Stimulated activated CD4-positive, alpha-beta T cell treated with anti-CD3 and anti-CD28 coated beads, Interleukin-1b, Interleukin-23, amount 100 ng/mL, for 48 hours (primary cell): ENCODE measurements around the gene NGDN.
A peak's percentile ranks its signal among the peaks of the same experiment; 100 is the strongest.
"Not testable (repeated sequence)": the region's sequence is repeated elsewhere in the genome, so short reads cannot be mapped to it uniquely, and the experiment has no call there.

Experiments
- DNase-seq: peaks from one replicate; pipeline ENCODE4 v3.0.0-alpha.2; 2020

NGDN gene, protein sequence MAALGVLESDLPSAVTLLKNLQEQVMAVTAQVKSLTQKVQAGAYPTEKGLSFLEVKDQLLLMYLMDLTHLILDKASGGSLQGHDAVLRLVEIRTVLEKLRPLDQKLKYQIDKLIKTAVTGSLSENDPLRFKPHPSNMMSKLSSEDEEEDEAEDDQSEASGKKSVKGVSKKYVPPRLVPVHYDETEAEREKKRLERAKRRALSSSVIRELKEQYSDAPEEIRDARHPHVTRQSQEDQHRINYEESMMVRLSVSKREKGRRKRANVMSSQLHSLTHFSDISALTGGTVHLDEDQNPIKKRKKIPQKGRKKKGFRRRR

DNA sequence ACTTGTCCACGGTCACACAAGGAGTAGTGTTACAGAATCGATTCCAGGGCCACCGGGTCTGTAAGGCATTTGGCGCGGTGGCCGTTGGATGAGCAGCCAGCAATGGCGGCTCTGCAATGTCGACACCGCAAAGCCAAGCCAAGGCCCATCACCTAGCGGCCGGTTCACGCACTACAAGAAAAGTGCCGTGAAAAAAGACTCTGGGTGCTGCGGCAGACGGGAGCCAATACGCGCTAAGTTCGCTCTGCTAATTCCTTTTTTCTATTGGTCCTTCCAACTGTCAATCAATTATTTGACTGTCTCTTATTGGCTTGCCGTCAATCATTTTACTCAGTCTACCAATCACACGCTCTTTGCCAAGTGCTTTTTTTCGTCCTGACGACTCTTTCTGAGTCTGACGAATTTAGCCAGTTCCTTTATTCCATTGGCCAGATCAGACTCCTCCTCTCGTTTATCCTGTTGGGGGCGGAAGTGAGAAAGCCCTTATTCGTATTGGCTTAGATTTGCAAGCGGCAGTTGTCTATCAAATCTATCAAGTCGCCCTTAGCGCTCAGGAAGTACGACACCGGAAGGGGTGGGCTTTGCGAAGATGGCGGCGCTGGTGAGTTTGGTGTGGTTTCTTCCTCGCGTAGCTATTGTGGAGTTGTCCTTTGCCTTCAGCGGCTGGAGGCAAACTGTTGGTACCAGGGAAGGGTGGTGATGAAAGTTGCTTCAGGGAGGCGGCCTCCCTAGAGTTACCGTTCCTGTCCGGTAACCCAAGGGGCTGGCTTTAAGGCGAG lies at the start of gene NGDN:
Gene NGDN, plus strand, starts transcription at position 577 of the 779 bp plus-strand sequence. Its CDS starts 13 bp downstream, at position 590.
- DNase-seq = peak; percentile 94

DNA sequence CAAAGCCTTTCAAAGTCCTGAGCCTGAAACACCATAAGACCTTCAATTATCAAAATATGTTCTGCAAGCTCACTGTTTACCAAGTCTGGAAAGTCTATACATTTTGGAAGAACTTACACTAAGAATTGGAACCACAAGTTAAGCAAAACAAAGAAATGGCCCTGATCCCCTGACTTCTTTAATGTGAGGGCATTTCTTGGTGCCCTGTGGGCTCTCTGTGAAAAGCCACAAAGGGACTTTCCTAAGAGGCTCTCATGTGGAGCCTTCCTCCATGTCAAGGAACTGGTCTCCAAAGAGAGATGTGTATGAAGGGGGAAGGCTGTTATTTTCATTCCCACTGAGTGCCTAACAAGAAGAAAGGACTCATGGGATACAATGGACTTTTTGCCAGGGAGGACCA lies 47.9 kb upstream of the NGDN start:
- no peak for DNase-seq

DNA sequence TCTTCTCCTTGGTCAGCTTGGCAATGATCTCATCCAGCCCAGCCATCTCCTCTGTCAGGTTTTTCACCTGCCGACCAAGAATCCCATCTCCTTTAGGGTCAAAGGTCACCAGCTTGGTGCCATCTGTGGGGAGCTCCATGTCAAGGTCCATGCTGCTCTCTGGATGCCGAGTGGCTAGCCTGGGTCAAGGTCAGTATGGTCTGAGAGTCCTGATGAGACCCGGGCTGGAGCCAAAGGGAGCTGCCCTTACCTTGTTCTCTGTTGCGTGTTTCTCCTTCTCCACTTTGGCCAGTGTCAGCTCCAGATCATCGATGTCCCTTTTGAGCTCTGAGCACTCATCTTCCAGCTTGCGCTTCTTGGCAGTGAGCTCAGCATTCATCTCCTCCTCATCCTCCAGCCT lies 45.8 kb upstream of the NGDN start:
- no peak for DNase-seq

DNA sequence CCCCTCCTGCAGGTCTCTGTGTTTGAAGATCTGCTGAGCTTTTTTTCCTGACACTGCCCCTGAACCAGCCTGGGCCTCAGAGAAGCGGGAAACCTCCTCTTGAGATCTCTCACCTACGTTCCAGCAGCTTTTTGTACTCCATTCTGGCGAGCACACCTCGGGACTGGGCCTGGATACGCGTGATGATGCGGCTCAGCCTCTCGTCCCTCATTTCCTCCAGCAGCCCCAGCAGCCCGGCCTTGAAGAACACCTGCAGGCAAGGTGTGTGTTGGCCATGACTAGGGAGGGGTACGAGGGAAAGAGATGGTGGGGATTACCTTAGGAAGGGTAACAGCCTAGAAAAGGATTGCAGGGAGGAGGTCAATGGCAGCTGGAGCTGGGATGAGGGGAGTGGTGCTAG lies 44.3 kb upstream of the NGDN start:
- no peak for DNase-seq

DNA sequence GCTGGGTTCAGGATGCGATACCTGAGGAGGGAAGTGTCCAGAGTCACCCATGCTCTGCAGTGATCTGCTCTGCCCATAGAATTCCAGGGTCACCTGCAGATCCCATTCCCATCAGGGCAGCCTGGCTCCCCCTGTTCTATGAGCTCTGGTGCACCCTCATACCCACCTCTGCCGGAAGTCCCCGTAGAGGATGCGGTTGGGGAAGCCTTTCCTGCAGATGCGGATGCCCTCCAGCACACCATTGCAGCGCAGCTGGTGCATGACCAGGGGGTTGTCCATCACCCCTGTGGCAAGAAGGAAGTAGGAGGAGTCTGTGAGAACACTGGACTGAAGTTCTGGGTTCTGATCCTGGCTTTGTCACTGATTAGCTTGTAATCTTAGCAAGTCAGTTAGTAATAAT lies 43.7 kb upstream of the NGDN start:
- not testable (repeated sequence) for DNase-seq

DNA sequence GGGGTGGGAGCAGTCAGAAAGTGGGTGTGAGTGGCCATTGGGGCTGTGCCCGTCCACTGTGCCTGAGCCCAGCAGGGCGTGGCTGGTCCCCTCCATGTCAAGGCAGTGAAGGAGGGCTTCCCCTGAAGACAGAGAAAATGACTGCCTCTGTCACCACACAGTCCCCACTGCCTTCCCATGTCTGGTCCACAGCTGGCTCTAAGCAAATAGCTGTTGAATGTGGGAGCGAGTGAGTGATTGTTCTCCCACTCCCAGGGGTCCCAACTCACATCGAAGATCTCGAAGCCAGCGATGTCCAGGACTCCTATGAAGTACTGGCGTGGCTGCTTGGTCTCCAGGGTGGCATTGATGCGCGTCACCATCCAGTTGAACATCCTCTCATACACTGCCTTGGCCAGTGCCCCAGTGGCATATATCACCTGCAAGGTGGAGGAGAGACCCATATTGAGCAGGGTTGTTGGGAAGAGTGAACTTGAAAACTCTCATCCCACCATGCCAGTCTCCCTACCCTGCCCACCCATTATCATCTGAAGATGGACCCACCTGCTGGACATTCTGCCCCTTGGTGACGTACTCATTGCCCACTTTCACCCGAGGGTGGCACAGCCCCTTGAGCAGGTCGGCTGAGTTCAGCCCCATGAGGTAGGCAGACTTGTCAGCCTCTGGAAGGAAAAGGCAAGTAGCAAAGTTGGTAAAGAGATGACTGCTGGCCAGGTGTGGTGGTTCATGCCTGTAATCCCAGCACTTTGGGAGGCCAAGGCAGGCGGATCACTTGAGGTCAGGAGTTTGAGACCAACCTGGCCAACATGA lies 40.6 kb upstream of the NGDN start:
- no peak for DNase-seq

DNA sequence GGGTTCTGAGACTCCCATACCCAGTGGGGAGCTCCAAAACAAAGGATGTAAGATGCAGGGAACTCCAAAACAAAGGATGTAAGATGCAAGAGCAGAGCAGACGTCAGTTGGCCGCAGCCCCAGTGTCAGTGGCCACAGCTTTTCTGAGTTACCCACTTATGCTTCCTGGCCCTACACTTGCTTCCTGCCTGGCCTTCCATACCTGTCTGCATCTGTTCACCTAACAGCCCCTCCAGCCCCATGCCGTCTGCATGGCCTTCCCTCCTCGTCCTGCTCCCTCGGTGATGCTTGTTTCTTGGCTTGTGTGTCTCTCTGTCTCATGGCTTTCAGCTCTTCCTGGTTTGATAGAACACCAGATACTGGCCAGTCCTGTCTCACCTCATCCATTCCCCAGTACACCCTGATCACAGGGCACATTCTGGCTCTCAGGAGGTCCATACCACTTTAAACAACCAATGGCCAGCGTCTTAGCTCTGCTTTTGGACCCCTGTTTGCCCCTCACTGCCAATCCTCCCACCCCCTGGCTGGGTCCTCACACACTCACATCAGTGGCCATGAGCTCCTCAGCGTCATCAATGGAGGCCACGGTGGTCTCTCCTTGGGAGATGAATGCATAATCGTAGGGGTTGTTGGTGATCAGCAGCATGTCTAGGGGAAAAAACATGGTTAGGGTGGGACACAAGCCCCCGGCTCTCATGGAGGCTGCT lies 39.3 kb upstream of the NGDN start:
- no peak for DNase-seq

DNA sequence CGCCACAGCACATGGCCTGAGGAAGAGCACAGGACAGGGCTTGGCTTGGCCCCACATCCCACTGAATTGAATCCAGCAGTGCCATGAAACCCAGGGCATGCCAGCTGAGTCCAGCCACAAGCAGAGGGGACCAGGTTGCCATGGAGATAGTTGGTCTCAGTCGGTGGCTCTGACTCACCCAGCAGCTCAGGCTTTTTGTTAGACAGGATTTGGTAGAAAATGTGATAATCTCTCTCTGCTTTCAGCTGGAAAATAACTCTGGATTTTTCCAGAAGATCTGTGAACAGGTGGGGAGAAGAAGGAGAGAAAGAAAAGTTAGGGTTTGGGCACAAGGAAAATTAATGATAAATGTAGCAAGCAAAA lies 38.8 kb upstream of the NGDN start:
- no peak for DNase-seq

DNA sequence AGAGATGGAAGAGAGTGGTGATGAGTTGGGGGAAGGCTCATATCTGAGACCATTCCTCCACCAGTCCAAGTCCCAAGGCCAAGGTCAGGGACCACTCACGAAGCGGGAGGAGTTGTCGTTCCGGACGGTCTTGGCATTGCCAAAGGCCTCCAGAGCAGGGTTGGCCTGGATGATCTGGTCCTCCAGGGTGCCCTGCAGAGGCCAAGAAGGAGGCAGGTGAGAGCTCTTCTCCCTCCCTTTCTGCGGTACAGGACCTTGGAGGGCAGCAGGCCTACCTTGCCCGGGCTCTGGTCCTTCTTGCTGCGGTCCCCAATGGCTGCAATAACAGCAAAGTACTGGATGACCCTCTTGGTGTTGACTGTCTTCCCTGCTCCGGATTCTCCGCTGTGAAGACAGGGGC lies 38.0 kb upstream of the NGDN start:
- DNase-seq = no peak

DNA sequence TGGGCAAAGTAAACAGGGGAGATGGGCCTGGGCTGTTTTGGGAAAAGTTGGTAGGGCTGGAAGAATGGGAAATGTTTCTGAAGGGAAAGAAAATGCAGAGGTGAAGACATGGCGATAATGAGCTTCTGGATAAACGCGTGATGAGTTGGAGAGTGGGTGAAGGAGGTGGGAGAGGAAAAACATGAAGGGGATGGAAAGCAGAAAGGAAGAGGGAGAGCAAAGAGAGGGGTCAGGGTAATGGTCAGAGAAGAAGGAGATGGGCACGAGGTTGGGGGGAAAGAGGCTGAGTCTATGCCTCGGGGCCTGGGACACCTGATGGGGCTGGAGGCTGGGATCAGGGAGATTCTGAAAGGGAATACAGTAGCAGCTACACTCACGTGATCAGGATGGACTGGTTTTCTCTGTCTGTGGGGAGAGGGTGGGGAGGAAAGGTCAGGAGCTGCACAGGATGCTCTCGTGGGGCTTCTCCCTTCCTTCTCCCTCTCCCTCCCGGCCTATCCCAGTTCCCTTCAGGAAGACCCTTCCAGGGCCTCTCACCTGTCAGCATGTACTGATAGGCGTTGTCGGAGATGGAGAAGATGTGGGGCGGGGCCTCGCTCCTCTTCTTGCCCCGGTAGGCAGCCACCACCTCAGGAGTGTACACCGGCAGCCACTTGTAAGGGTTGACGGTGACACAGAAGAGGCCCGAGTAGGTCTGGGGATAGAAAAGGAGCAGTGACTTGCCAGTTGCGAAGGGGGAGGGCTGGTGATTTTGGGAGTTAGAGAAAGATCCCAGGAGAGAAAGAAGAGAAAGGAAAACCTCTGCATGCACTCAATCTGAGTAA lies 37.2 kb upstream of the NGDN start:
- no peak for DNase-seq

DNA sequence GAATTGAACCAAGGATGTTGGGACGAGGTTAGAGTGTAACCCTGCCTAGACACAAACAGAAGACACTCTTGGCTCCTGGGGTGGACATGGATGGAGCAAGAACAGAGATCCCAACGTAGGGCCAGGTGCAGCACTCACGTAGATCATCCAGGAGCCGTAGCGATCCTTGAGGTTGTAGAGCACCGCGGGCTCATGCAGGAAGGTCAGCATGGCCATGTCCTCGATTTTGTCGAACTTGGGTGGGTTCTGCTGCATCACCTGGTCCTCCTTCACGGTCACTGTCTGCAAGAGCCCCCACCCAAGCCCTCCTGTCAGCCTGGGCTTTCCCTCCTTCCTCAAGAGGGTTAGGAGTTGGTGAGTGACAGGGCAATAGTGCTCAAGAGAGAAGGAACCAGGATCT lies 36.6 kb upstream of the NGDN start:
- no peak for DNase-seq

DNA sequence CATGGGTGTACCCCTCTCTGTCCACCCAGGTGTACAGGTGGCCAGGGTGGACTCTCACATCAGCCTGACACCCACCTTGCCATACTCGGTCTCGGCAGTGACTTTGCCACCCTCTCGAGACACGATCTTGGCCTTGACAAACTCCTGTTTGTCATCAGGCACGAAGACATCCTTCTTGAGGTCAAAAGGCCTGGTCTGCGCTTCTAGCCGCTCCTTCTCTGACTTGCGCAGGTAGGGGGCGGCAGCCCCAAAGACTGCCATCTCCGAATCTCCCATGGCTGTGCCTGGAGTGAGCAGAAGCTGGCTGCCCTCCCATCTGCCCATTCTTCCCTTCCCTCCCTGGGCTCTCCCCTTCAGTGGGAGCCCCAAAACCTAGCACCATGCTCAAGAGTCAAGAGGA lies 36.0 kb upstream of the NGDN start:
- DNase-seq = no peak

DNA sequence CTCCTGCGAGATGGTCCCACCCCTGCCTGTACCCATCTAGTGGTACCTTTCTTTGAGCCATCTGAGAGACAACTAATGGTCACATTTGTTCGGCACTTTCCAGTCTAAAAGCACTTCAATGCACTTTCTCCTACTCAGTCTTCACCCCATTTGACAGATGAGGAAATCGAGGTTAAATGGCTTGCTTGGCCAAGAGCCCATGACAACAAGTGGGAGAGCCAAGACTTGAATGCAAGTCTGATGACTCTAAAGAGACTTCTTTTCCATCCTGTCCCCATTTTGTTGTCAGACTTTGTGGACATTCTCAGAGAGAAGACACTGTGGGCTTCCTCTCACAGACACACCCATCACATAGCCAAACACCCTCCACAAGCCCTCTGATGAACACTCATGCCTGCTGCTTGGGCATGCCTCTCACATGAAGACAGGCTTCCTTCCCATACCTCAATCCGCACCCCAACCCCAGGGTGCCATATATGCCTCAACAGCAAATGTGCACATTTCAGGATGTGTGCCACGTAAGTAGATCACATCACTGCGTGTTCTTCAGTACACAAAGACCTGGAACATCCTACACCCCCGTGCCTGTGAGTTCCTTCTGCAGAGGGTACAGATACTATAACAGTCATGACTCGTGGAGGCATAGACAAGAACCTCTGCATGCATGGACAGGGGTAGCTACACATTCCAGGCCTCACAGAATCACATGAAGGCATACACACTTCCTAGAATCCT lies 34.8 kb upstream of the NGDN start:
- DNase-seq = no peak

DNA sequence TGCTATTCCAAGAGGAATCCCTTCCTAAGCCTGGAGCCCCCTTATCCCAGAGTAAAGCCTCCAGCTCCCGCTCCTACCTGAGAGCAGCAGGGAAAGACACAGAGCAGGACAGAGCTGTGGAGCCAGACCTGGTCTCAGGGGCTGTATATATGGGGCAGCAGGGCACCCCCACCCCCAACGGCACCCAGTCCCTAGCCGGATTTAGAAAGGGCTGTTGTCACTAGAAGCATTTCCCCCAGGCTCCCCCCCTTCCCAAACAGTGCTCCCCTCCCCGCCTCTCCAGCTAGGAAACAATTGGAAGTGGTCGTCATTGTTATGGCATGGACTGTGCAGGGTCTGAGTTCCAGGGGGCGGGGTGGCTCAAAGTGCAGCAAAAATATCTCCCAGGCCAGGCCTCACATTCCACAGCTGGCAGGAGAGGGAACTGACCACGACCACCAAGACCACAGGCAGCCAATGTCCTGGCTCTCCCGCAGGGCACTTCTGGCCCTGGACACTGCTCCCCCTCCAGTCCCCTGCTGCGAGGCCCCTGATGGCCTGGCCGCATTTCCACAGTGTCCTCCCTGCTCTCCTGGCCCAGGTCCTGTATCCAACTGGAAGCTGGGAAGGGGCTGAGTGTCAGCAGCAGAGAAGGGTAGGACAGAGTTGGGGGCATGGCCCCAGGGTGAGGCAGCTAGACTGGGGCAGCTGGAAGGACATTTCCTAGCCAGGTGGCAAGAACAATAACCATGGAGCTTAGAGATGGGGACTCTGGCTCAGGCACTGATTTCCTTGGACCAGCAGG lies 33.8 kb upstream of the NGDN start, which contains the start of gene MYH7:
Gene MYH7, minus strand, starts transcription at position 118 of the 784 bp plus-strand sequence. CDS start 1,928 bp downstream, outside the sequence.
- no peak for DNase-seq

DNA sequence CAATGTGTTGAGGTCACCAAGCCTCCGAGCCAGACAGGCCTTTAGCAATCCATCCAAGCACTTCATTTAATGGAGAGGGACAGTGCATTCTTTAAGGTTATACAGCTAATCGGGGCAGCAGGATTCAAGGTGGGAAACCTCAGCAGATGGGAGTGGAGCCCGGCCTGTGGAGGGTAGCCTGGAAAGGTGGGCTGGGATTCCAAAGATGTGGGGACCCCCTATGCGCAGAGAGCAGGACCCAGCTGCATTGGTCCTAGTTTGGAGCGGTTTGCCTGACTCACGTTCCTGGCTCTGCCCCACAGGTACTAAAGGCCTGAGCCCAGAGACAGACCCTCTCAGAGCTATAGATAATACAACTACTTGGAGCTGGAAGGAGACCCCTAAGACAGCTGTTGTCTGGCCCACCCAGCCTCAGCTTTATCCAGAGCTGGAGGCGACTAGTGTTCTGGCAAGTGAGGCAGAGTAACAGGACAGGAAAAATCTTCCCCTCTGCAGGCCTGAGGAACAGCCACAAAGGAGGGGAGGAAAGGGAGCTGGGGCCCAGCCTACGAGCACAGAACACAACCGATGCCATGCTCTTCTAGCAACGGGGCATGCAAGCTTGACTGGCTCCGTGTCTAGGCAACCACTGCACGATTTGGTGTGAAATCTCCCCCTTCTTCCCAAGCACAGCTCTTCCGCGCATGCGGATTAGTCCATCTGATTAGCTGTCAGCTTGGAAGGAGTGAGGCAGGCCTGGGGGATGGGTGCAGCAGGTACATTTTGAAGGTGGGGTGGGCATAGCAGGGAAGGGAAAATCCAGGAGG lies 33.0 kb upstream of the NGDN start:
- DNase-seq = no peak

DNA sequence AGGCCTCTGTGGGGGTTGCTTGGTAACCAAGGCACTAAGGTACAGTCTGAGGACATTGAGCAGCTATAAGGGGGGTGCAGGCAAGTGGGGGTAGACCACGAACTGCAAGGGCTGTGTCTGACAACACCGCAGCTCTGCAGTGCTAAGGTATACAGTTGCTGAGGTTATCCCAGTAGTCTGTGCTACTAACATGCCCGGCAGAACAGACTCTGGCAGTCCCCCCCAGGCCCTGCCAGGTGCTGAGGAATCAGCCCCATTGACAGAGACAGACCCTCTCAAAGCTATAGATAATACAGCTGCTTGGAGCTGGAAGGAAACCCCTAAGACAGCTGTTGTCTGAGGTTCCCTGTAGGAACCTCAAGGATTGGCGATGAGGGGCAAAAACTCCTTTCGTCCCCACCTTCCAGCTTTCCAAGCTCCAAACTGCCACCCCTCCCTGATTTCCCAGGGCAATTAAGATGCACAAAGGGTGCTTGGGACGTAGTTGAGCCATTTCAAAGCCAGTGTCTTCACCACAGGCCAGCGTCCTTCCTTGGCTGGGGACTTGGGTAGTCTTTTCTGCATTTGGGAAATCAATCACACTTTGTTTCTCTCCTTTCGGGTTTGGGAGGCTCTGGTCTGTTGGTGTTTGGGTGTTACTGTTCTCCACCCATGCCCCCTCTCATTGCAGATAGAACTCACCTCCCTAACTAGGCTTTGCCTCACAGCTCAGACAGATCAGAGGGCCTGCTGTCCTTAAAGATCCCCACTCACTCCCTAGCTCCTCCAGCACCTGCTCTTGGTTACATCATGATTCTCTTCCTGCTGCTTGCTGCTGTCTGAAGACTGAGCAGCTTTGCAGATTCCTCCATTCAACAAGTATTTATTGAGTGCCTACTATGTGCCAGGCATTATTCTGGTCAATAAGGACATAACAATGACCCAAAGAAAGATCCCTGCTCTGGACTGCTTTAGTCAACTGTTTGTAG lies 32.1 kb upstream of the NGDN start:
- DNase-seq = no peak

DNA sequence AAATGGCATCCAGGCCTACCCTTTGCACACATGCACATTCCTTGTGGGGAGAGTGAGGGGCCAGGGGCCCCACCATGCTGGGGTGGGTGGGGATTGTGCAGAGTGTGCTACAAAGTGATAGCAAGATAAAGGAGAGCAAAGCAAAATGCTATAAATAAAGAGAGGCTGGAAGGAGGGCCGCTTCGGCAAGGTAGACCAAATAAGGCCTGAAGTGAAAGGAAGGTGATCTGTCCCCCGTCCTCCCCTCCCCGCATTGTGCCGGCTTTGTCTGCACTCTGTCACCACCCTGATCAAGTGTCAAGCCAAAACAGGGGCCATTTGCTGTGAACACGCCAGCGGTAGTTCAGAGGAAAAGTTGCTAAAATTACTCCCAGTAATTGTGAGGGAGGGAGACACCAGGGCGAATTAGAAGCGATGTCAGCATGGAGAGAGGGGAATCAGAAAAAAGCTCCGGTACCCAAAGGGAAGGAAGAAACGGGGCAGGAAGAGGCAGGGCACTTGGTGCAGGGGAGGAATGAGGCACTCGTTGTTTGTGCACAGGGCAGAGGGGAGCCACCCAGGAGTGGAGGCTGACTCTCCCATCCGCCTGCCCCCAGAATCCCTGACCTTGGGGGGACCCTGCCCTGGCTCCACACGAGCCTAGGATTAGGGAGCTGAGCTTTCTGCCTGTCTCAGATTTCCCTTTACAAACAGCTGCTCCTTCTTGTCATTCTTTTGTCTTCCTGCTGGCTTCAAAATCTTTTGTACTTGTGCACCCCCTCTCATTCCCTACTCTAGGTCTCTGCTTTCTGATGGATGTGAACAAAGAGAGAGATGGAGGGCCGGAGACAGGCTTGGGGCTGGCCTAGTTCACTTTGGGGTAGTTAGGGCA lies 31.2 kb upstream of the NGDN start:
- no peak for DNase-seq
